ENCODE measurements around the gene STT3B. TPM values are rescaled to one million over a fixed set of nuclear protein-coding genes. Genes with fewer than 3 reads are reported as not detected.

Gene STT3B
- total RNA-seq, 3 donors from 2014 or later = 86.0 to 118 (median 94.3) TPM

DNA sequence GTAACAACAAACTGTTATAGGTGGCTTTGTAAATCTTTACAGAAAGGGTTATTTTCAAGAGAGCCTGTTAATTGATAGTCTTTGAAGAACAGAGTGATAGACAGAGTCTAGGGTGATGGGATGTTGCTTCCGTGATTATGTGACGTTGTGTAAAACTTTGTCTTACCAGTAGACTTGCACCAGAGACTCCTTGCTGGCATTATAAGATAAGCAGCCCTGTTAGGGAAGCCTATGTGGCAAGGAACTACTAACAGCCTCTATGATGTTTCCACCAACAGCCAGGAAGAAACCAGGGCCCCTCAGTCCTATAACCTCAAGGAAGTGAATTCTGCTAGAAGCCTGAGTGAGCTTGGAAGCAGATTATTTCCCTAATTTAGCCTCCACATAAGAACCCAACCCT, 18.9 kb downstream of the STT3B start:
- Histone ChIP-seq H3K4me1 (ENCODE audit: low read depth) (peaks cover 3% of the 10 kb centered on the region), H3K4me3 (no peak overlapping the region), H3K9me3 (no peaks in the 10 kb centered on the region), H3K36me3 (ENCODE audit: low read depth) (no peaks in the 10 kb centered on the region)
- ATAC-seq (no peak), DNase-seq (no peak)
- TF ChIP-seq, protein P1, sequence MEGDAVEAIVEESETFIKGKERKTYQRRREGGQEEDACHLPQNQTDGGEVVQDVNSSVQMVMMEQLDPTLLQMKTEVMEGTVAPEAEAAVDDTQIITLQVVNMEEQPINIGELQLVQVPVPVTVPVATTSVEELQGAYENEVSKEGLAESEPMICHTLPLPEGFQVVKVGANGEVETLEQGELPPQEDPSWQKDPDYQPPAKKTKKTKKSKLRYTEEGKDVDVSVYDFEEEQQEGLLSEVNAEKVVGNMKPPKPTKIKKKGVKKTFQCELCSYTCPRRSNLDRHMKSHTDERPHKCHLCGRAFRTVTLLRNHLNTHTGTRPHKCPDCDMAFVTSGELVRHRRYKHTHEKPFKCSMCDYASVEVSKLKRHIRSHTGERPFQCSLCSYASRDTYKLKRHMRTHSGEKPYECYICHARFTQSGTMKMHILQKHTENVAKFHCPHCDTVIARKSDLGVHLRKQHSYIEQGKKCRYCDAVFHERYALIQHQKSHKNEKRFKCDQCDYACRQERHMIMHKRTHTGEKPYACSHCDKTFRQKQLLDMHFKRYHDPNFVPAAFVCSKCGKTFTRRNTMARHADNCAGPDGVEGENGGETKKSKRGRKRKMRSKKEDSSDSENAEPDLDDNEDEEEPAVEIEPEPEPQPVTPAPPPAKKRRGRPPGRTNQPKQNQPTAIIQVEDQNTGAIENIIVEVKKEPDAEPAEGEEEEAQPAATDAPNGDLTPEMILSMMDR (IDR thresholded peaks at IDR 0.05) = no peak
- intact Hi-C loops (cut with DNase I, micrococcal nuclease) = no loop called here

DNA sequence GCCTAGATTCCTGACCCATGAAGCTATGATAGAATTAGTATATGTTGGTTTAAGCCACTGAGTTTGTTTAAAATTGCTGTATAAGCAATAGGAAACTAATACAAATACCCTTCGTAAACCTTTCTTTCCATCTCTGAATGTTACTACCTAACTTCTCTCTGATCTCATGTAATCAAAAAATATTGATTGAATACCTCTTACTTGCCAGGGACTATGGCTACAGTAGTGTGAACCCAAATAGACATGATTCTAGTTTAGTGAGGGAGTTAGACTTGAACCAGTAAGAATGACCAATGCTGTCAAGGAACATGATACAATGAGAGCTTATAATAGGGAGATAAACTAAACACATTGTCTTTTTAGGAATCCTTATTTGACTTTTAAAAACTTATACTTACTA, 19.4 kb downstream of the STT3B start:
- intact Hi-C loops (cut with DNase I, micrococcal nuclease) = no loop called here
- ATAC-seq (no peak), DNase-seq (no peak)
- no peaks in the 10 kb centered on the region for H3K36me3 ChIP-seq (ENCODE audit: low read depth)
- H3K9me3 ChIP-seq = no peaks in the 10 kb centered on the region
- TF ChIP-seq, protein P1 (IDR thresholded peaks at IDR 0.05) = no peak
- H3K4me3 ChIP-seq = no peak overlapping the region
- H3K4me1 ChIP-seq (ENCODE audit: low read depth) = peaks cover 3% of the 10 kb centered on the region

DNA sequence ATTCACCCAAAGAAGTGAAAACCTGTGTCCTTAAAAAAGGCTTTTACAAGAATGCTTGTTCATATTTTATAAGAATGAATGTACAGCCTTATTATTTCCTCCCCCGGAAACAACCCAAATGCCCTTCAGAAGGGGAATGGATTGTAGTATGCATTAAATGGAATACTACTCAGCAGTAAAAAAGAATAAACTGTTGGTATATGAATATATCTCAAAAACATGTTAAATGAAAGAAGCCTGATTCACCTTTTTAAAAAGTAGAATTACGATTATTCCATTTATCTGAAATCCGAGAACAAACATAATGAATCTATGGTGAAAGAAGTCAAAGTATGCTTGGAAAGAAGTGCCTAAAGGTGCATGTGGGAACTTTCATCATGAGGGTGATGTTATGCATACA, 20.5 kb downstream of the STT3B start:
- DNase-seq (no peak), ATAC-seq (no peak)
- no peaks in the 10 kb centered on the region for H3K36me3 ChIP-seq (ENCODE audit: low read depth)
- TF ChIP-seq, protein P1 (IDR thresholded peaks at IDR 0.05) = no peak
- H3K4me3 ChIP-seq = no peak overlapping the region
- peaks cover 3% of the 10 kb centered on the region for H3K4me1 ChIP-seq (ENCODE audit: low read depth)
- no peaks in the 10 kb centered on the region for H3K9me3 ChIP-seq
- intact Hi-C loops (cut with DNase I, micrococcal nuclease) = no loop called here

DNA sequence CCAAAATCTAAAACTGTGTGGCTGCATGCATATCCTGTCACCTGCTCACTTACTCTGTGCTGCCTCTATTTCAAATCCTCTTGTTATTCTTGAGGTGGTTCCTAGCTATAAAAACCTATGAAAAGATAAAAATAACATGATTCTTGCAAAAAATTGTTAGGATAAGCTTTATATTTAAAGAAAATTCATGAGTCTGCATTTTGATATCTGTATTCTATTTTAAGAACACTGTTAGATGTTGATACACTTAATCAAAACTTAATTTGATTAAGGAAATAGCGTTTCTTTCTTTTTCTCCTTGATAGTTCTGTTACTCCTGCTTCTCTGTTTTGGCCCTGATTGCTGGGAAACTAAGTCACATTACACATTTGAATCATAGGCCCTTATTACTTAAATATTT, 22.5 kb downstream of the STT3B start:
- peaks cover 3% of the 10 kb centered on the region for H3K4me1 ChIP-seq (ENCODE audit: low read depth)
- peaks cover 6% of the 10 kb centered on the region for H3K9me3 ChIP-seq
- H3K36me3 ChIP-seq (ENCODE audit: low read depth) = no peaks in the 10 kb centered on the region
- no peak for ATAC-seq
- intact Hi-C loops (cut with DNase I, micrococcal nuclease) = no loop called here
- H3K4me3 ChIP-seq = no peak overlapping the region
- DNase-seq = no peak
- TF ChIP-seq, protein P1 (IDR thresholded peaks at IDR 0.05) = no peak

DNA sequence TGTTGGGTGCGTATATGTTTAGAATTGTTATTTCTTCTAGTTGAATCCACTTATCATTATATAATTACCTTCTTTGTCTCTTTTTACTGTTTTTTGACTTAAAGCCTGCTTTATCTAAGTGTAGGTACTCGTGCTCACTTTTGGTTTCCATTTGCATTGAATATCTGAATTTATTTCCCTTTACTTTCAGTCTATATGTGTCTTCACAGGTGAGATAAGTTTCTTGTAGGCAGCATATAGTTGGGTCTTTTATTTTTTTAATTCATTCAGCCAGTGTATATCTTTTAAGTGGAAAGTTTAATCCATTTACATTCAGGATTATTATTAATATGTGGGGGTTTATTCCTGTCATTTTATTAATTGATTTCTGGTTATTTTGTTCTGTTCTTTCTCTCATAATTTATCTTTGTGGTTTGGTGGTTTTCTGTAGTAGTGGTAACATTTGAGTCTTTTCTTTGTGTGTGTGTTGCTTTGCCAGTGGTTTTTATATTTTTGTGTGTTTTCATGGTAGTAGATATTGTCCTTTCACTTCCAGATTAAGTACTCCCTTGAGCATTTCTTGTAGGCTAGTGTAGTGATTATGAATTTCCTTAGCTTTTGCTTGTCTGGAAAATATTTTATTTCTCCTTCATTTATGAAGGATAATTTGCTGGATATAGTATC, 27.3 kb downstream of the STT3B start:
- intact Hi-C loops (cut with DNase I, micrococcal nuclease) = no loop called here
- TF ChIP-seq, protein P1 (IDR thresholded peaks at IDR 0.05) = no peak
- no peak for ATAC-seq
- DNase-seq = no peak
- Histone ChIP-seq H3K4me1 (ENCODE audit: low read depth) (peaks cover 19% of the 10 kb centered on the region), H3K9me3 (peaks cover 6% of the 10 kb centered on the region), H3K4me3 (no peak overlapping the region), H3K36me3 (ENCODE audit: low read depth) (no peaks in the 10 kb centered on the region)

DNA sequence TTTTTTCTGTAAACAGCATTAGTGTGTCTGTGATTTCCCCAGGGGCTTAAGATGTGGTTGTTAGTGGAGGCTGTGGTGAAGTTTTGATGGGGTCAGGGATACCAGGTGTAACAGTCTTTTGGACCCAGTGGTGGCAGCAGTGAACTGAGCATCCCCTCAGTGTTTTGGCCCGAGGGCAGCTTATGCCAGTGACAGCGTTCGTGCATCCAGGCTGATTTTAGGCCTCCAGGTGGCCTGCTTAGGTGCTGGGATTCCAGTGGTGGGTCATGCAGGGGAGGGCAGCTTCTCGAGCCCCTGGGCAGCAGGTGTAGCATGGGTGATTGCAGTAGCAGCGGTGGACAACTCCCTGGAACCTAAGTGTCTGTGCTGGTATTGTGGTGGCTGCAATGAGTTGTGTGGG, 29.2 kb downstream of the STT3B start:
- peak in 1 of 3 donors; percentile 19 for DNase-seq
- TF ChIP-seq, protein P1 (IDR thresholded peaks at IDR 0.05) = no peak
- intact Hi-C loops (cut with DNase I, micrococcal nuclease) = no loop called here

More for the DNA sequence above, 29.2 kb downstream of the STT3B start:
- H3K9me3 ChIP-seq = peaks cover 6% of the 10 kb centered on the region
- no peak overlapping the region for H3K4me3 ChIP-seq
- H3K4me1 ChIP-seq (ENCODE audit: low read depth) = peaks cover 16% of the 10 kb centered on the region
- ATAC-seq = no peak
- no peaks in the 10 kb centered on the region for H3K36me3 ChIP-seq (ENCODE audit: low read depth)

Data from mucosa of descending colon (tissue), 3 donors.